H9 (cell line): ENCODE measurements around the gene CTPS1. TPM values are rescaled to one million over a fixed set of nuclear protein-coding genes. Genes with fewer than 3 reads are reported as not detected.
A peak's percentile ranks its signal among the peaks of the same experiment; 100 is the strongest.

Source experiments
- DNase-seq: peaks from one replicate; pipeline ENCODE4 v3.0.0-alpha.2; 2017
- H2AFZ ChIP-seq: one replicate; pipeline ENCODE4 v1.6.1; 2013; ENCODE audit warnings: mild to moderate bottlenecking, low read length, control low read depth, moderate library complexity
- H2AK5ac ChIP-seq: 2 replicates; pipeline ENCODE4 v1.6.1; 2013; ENCODE audit warnings: low read length, control low read depth, mixed read lengths; ENCODE audit not compliant: insufficient read length
- H2BK120ac ChIP-seq: one replicate; pipeline ENCODE4 v1.6.1; 2013; ENCODE audit warnings: low read depth, mild to moderate bottlenecking, low read length, control low read depth, inconsistent platforms; ENCODE audit not compliant: poor library complexity, severe bottlenecking
- H2BK12ac ChIP-seq: 2 replicates; pipeline ENCODE4 v1.6.1; 2013; ENCODE audit warnings: low read length, control low read depth, mixed read lengths, low read depth; ENCODE audit not compliant: insufficient read length
- H2BK15ac ChIP-seq: 2 replicates; pipeline ENCODE4 v1.6.1; 2013; ENCODE audit warnings: low read depth, low read length, control low read depth
- H2BK20ac ChIP-seq: one replicate; pipeline ENCODE4 v1.6.1; 2013; ENCODE audit warnings: low read depth, mild to moderate bottlenecking, low read length, control low read depth, inconsistent platforms; ENCODE audit not compliant: poor library complexity, severe bottlenecking
- H2BK5ac ChIP-seq: 2 replicates; pipeline ENCODE4 v1.6.1; 2013; ENCODE audit warnings: low read length, control low read depth, mixed read lengths; ENCODE audit not compliant: insufficient read length
- H3K14ac ChIP-seq: 2 replicates; pipeline ENCODE4 v1.6.1; 2013; ENCODE audit warnings: low read length, control low read depth; ENCODE audit not compliant: insufficient read depth
- H3K18ac ChIP-seq: 2 replicates; pipeline ENCODE4 v1.6.1; 2013; ENCODE audit warnings: low read depth, mild to moderate bottlenecking, mixed read lengths, low read length, control low read depth; ENCODE audit not compliant: insufficient read length
- H3K23ac ChIP-seq: 2 replicates; pipeline ENCODE4 v1.6.1; 2013; ENCODE audit warnings: low read length, control low read depth, mixed read lengths, low read depth; ENCODE audit not compliant: insufficient read length
- H3K23me2 ChIP-seq: 2 replicates; pipeline ENCODE4 v1.6.1; 2013; ENCODE audit warnings: low read depth, mild to moderate bottlenecking, mixed read lengths, low read length, control low read depth; ENCODE audit not compliant: insufficient read length, poor library complexity, severe bottlenecking
- H3K27ac ChIP-seq: 2 replicates; pipeline ENCODE4 v1.5.1; 2013; ENCODE audit warnings: low read length, control low read depth, mixed read lengths, low read depth; ENCODE audit not compliant: insufficient read length
- H3K27me3 ChIP-seq: 2 replicates; pipeline ENCODE4 v1.6.1; 2013; ENCODE audit warnings: low read length, control low read depth, inconsistent platforms; ENCODE audit not compliant: insufficient read depth
- H3K4ac ChIP-seq: 2 replicates; pipeline ENCODE4 v1.6.1; 2013; ENCODE audit warnings: low read depth, mild to moderate bottlenecking, control low read depth, inconsistent platforms, low read length, moderate library complexity
- H3K4me1 ChIP-seq: 2 replicates; pipeline ENCODE4 v1.6.1; 2013; ENCODE audit warnings: low read length, control low read depth, inconsistent platforms; ENCODE audit not compliant: insufficient read depth
- H3K4me2 ChIP-seq: 2 replicates; pipeline ENCODE4 v1.6.1; 2013; ENCODE audit warnings: low read length, control low read depth, mixed read lengths; ENCODE audit not compliant: insufficient read length, insufficient read depth
- H3K56ac ChIP-seq: 2 replicates; pipeline ENCODE4 v1.6.1; 2013; ENCODE audit warnings: low read depth, mild to moderate bottlenecking, mixed read lengths, low read length, control low read depth; ENCODE audit not compliant: insufficient read length
- H3K79me1 ChIP-seq: 2 replicates; pipeline ENCODE4 v1.6.1; 2013; ENCODE audit warnings: low read depth, mild to moderate bottlenecking, moderate library complexity, low read length, control low read depth, inconsistent platforms; ENCODE audit not compliant: insufficient read depth, poor library complexity, severe bottlenecking
- H3K79me2 ChIP-seq: 2 replicates; pipeline ENCODE4 v1.6.1; 2013; ENCODE audit warnings: low read length, control low read depth, inconsistent platforms; ENCODE audit not compliant: insufficient read depth
- H3K9ac ChIP-seq: 2 replicates; pipeline ENCODE4 v1.6.1; 2013; ENCODE audit warnings: low read length, control low read depth, mixed read lengths; ENCODE audit not compliant: insufficient read length; ENCODE audit errors: extremely low read depth
- H3K9me3 ChIP-seq: one replicate; pipeline ENCODE4 v1.6.1; 2013; ENCODE audit warnings: low read depth, low read length, inconsistent platforms; ENCODE audit not compliant: control insufficient read depth
- H3T11ph ChIP-seq: one replicate; pipeline ENCODE4 v1.6.1; 2013; ENCODE audit warnings: mild to moderate bottlenecking, low read length, control low read depth, inconsistent platforms
- H4K20me1 ChIP-seq: one replicate; pipeline ENCODE4 v1.6.1; 2013; ENCODE audit not compliant: control insufficient read depth, insufficient read length, insufficient read depth
- H4K5ac ChIP-seq: 2 replicates; pipeline ENCODE4 v1.6.1; 2013; ENCODE audit warnings: low read depth, mild to moderate bottlenecking, mixed read lengths, low read length, control low read depth; ENCODE audit not compliant: insufficient read length
- H4K8ac ChIP-seq: replicated peaks from 2 replicates; pipeline ENCODE4 v1.6.1; 2013; ENCODE audit warnings: low read length, control low read depth, mixed read lengths, low read depth; ENCODE audit not compliant: insufficient read length
- H4K91ac ChIP-seq: 2 replicates; pipeline ENCODE4 v1.6.1; 2013; ENCODE audit warnings: low read depth, mild to moderate bottlenecking, moderate library complexity, mixed read lengths, low read length, control low read depth; ENCODE audit not compliant: insufficient read length
- H3K27ac Mint-ChIP-seq, 3 experiments: 2 replicates in 2 of 3; 3 replicates in 1 of 3; pipeline ENCODE4 v1.8.0; 2020 to 2021; ENCODE audit warnings: mixed read lengths in 3 of 3, mild to moderate bottlenecking in 1 of 3, moderate library complexity in 1 of 3
- H3K27me3 Mint-ChIP-seq: 2 replicates; pipeline ENCODE4 v1.8.0; 2021; ENCODE audit warnings: low read depth, mild to moderate bottlenecking, moderate library complexity, mixed read lengths
- H3K36me3 Mint-ChIP-seq, 3 experiments: 2 replicates in 2 of 3; 3 replicates in 1 of 3; pipeline ENCODE4 v1.8.0; 2020 to 2021; ENCODE audit warnings: low read depth in 3 of 3, mixed read lengths in 3 of 3; ENCODE audit not compliant: insufficient read depth in 1 of 3
- H3K4me1 Mint-ChIP-seq, 2 experiments: 2 replicates each; pipeline ENCODE4 v1.8.0; 2020; ENCODE audit warnings: mixed read lengths in 2 of 2
- H3K4me3 Mint-ChIP-seq, 2 experiments: 2 replicates in 1 of 2; 3 replicates in 1 of 2; pipeline ENCODE4 v1.8.0; 2020 to 2021; ENCODE audit warnings: mild to moderate bottlenecking in 2 of 2, mixed read lengths in 2 of 2, moderate library complexity in 1 of 2
- H3K9me3 Mint-ChIP-seq, 2 experiments: 2 replicates in 1 of 2; 3 replicates in 1 of 2; pipeline ENCODE4 v1.8.0; 2020; ENCODE audit warnings: mild to moderate bottlenecking in 2 of 2, mixed read lengths in 2 of 2, moderate library complexity in 1 of 2
- WGBS: extraction: QIAGEN DNeasy Blood & Tissue Kit; methylation state at CpG from one replicate; pipeline ENCODE4 v1.1.7; 2013; ENCODE audit warnings: missing lambda C conversion rate, low lambda C conversion rate, mixed read lengths; ENCODE audit not compliant: insufficient read length; ENCODE audit errors: extremely low coverage; 5-methylcytosine and 5-hydroxymethylcytosine counted together
- total RNA-seq: library from RNA; stranded (reverse); gene quantifications from 2 replicates; pipeline ENCODE4 v1.2.1, GENCODE V29; 2021
- TF ChIP-seq, protein P1 (sequence below): fragments of 200-600 bp; sonication (generic); conservative IDR thresholded peaks from 3 replicates; pipeline ENCODE4 v1.8.0; 2021; ENCODE audit warnings: antibody characterized with exemption, mild to moderate bottlenecking

The CTPS1 gene
- total RNA-seq, 1 experiment from 2014 or later, result 105 TPM

DNA sequence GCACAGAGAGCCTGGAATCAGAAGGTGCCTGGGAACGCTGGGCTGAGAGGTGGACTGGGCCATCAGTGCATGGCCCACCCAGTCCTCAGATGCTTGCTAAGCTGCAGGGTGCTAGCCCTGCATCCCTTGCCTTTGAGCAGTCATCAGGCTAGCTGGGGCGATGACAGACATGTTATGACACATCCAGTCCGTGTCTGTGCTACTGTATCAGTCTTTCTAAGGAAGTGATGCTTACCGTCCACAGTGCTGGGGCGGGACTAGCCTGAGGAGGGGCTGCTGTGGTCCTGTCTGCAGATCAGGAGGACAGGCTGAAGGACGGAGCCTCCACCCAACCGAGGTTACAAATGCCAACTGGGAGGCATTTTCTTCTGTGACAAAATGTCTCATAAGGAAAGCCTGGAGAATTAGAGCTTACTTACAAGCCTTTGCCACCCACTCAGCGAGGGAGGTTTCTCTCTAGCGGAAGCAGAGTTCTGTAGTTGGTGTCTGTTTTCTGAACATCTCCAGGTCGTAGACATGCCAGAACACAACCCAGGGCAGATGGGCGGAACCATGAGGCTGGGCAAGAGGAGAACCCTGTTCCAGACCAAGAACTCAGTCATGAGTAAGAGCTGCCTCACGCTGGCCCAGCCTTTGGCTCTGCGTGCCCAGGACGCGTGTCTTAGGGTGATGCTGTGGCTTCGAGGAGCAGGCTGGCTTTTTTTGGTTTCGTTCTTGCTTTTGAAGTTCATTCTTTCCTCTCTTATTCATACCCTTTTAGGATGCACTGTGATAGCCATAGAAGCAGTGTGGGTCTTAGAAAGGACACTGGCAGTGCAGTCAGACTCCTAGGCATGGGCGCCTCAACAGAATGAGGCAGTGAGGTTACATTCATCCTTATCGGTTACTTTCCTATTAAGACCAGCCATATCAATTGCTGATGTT is 27.7 kb downstream of the CTPS1 start:
- Histone ChIP-seq H3K27ac (no peak overlapping the region), H4K91ac (no peak overlapping the region), H2AK5ac (no peak overlapping the region), H3K23me2 (no peaks in the 10 kb centered on the region), H3K79me2 (no peaks in the 10 kb centered on the region), H4K20me1 (no peaks in the 10 kb centered on the region), H3K4me1 (no peaks in the 10 kb centered on the region), H3K4me2 (no peak overlapping the region), H3K4ac (no peak overlapping the region), H3K27me3 (no peaks in the 10 kb centered on the region), H4K8ac (no peak overlapping the region), H3K18ac (no peak overlapping the region), H3K14ac (no peak overlapping the region), H3T11ph (no peak overlapping the region), H2BK12ac (no peak overlapping the region), H3K23ac (no peak overlapping the region), H2BK15ac (no peak overlapping the region), H4K5ac (no peak overlapping the region), H2BK5ac (no peak overlapping the region), H3K56ac (no peak overlapping the region), H2BK120ac (no peak overlapping the region), H3K9ac (no peak overlapping the region), H3K9me3 (no peaks in the 10 kb centered on the region), H3K79me1 (no peaks in the 10 kb centered on the region), H2AFZ (no peak overlapping the region), H2BK20ac (no peak overlapping the region)
- Mint-ChIP-seq H3K4me1 (no peaks in the 10 kb centered on the region), H3K27ac (peak overlapping the region in 1 of 3 experiments; percentile 70; a peak in 2 of 7 replicates), H3K4me3 (no peak overlapping the region), H3K9me3 (no peaks in the 10 kb centered on the region), H3K27me3 (no peaks in the 10 kb centered on the region), H3K36me3 (peaks cover 66 to 99% (median 94%) of the 10 kb centered on the region in 3 experiments; a peak in 6 of 7 replicates)
- DNase-seq, result no peak
- no CpG with 5 or more reads among the region's 19 CpGs for WGBS
- TF ChIP-seq, protein P1, sequence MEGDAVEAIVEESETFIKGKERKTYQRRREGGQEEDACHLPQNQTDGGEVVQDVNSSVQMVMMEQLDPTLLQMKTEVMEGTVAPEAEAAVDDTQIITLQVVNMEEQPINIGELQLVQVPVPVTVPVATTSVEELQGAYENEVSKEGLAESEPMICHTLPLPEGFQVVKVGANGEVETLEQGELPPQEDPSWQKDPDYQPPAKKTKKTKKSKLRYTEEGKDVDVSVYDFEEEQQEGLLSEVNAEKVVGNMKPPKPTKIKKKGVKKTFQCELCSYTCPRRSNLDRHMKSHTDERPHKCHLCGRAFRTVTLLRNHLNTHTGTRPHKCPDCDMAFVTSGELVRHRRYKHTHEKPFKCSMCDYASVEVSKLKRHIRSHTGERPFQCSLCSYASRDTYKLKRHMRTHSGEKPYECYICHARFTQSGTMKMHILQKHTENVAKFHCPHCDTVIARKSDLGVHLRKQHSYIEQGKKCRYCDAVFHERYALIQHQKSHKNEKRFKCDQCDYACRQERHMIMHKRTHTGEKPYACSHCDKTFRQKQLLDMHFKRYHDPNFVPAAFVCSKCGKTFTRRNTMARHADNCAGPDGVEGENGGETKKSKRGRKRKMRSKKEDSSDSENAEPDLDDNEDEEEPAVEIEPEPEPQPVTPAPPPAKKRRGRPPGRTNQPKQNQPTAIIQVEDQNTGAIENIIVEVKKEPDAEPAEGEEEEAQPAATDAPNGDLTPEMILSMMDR, result no peak
